Measurements from ENCODE around the gene CFAP61.

CFAP61 gene

DNA sequence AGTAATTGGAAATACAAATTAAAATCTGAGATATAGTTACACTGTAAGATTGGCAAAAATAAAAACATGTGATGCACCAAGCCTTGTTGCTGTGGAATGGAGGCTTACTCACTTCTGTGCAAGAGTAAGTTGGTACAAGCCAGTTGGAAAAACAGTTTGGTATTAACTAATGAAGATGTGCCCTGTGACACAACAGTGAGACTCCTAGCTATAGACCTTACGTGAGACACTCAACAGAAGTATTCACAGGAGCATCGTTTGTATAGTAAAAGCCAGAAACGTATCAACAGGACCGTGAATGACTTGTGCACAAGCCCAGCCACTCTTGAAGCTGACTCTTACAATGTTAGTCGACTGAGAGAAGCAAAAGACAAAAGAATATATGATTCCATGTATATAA is 20.5 kb upstream of the CFAP61 start:
- no peak for DNase-seq (ENCODE audit: low read depth in 2 of 2)

DNA sequence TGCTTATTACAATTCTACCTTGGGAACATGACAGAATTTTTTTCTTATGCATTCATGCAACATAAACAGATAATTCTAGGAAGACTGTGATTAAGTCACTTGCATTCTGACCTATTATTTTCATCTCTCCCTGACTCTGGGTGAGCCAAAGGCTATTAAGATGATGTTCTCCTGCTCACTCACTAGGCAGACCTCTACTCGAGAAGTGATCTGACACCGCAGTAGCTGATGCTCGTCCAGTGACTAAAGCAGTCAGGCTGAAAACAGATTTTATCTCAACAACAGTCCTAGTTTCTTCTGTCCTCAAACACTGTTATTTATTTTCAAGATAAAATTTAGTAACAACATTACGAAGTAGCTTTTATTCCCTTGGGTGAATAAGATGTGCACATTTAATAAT is 17.8 kb upstream of the CFAP61 start:
- no peak for DNase-seq (ENCODE audit: low read depth in 2 of 2)

DNA sequence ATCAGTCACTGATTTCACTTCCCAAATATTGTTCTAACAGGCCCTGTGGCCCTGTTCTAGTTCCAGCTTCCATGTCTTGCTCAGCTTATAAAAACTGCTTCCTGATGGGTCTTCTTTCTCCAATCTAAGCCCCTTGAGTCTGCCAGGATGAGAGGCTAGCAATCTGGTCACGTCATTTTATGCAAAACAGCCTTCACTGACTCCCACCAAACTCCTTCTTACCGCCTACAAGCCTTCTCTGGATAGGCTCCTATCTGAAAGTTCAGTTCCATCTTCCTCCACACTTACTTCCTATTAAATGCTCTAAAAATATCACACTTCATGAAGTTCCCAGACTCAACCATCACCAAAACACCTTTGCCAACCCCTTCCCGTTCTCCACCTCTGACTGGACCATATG is 15.6 kb upstream of the CFAP61 start:
- DNase-seq (ENCODE audit: low read depth in 2 of 2): no peak

DNA sequence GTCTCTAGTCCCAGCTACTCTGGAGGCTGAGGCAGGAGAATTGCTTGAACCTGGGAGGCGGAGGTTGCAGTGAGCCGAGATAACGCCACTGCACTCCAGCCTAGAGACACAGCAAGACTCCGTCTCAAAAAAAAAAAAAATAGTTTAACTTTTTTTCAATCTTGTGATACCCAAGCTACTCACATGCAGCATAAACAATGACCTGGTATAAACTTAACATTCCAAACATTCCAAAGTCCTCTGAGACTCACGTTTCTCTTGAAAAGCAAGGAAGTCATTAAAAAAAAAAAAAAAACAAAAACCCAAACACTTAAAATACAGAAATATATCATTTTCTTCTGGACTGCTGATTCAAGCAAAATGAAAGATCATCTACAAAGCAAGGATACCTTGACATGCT is 14.4 kb upstream of the CFAP61 start:
- DNase-seq (ENCODE audit: low read depth in 2 of 2): no peak

DNA sequence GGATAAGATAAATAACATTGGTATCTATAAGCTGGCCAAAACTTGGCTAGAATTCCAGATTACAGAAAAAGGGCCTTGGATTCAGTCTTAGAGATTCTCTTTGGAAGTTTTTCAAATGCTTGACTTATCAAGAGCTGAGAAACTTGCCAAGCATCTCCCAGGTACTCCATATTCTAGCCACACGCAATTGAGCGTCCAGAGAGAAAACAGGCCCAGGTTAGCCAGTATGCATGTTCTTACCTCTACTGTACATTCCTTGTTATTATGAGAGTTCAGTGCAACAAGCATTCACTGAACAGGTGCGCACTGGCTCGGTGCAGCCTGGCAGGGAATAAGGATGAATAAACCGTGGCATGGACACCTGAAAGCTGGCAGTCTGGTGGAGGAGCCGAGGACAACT is 13.7 kb upstream of the CFAP61 start:
- DNase-seq (ENCODE audit: low read depth in 2 of 2): no peak

DNA sequence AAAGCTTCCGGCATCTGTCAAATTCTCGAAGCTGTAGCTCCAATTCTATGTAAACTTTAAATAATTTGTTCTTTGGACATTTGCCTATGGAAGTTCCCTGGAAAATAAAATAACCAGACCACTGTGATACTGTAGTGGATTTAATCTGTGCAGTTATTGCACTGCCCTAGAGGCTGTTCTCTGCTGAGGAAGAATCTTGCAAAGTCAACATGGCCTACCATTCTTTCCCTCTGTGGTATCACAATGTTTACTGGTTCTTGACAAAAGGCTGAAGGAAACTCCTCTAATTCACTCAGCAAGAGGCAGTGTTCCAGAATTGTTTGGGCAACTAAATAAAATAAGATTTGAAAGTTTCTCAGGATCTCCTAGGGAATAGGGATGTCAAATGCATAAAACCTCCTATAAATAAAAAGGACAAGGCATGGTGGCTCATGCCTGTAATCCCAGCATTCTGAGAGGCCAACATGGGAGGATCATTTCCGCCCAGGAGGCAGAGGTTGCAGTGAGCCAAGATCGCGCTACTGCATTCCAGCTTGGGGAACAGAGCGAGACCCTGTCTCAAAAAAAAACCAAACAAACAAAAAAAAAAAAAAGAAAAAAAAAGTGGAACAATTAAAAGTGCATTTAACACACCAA is 12.5 kb upstream of the CFAP61 start:
- DNase-seq (ENCODE audit: low read depth in 2 of 2): no peak

DNA sequence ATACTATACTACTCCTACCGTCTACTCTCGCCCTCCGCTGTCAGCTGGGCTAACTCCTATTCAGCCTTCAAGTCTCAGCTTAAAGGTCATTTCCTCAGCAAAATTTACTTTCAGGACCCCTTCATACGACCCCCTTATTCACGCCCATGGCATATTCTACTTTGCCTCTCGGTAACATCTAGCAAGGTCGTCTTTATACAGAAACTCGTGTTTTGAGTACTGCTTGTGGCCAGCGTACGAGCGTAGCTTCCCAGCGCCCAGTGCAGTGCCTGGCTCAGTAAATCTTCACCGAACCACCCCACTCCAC is 612 bp upstream of the CFAP61 start:
- no peak for DNase-seq (ENCODE audit: low read depth in 2 of 2)

DNA sequence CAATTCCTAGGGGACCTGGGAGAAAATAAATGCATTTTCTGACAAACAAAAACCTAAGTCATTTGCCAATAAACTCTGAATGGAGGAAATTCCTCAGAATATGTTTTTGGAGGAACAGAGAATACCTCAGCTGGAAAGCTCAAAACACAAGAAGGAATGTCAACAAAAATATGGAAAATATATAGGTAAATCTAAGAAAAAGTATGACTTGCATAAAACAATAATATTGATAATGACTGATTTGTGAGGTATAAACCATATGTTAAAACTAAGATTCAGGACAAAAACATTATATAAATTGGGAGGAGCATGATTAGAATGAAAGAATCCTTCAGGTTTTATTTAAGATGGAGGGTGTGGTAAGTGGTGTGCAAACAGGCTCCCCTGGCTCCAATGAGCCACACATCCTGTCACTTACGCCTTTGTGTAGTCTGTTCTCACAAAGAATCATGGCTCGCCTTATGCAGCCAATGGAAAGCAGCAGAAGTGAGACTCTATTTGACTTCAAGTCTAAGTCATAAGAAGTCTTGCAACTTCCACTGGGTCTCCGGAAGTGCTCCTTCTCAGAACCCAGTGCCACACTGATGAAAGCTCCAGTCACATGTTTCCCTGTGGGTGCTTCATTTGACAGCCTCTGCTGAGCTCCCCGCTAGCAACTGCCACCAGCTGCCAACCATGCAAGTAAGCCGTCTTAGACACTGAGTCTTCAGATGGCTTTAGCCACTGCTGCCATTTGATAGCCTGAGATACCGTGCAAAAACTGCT is 8.1 kb downstream of the CFAP61 start:
- DNase-seq (ENCODE audit: low read depth in 2 of 2): no peak

DNA sequence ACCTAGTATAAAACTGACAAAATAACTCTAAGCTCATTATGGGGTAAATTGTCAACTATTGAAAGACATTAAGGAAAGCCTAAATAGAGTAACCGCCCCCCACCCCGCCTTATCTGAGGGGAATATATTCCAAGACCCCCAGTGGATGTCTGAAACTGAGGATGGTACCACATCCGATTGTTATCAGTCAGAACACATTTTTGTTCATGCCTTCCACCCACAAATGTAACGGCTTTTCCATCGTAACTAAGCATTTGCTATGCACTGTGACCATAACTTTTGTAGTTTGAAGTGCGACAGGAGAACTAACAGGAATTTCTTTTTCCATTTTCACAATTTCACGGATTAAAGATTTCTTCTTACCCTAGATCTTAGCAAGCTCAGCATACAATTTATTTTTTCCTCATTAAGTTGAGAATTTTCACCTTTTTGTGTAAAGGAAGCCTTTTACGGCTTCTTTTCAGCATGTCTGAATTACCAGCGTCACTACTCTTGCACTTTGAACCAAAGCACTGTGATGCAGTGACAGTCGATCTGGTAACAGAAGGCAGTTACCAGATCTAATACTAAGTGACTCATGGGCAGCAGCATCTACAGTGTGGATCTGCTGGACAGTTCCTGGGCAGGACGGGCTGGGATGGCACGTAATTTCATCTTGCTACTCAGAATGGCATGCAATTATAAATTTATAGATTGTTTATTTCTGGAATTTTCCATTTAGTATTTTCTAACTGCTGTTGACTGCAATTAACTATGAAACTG is 11.8 kb downstream of the CFAP61 start:
- DNase-seq (ENCODE audit: low read depth in 2 of 2): no peak

DNA sequence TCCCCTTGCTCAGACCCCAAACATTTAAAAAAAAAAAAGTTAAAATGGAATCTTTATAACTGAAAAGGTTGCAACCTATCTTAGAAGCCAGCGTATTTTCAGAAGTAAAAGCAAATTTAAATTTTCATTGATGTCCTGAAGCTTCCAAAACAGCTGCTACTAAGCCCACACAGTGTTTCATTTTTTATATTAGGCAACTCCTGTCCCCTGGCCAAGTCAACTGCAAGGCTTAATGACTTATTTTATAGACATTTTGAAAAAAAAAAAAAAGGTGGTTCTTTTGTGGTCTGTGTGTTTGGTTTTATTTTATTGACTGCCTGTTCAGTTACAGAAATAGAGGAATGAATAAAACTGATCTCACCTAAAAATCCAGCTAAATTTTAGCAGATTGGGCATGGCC is 13.0 kb downstream of the CFAP61 start:
- no peak for DNase-seq (ENCODE audit: low read depth in 2 of 2)

DNA sequence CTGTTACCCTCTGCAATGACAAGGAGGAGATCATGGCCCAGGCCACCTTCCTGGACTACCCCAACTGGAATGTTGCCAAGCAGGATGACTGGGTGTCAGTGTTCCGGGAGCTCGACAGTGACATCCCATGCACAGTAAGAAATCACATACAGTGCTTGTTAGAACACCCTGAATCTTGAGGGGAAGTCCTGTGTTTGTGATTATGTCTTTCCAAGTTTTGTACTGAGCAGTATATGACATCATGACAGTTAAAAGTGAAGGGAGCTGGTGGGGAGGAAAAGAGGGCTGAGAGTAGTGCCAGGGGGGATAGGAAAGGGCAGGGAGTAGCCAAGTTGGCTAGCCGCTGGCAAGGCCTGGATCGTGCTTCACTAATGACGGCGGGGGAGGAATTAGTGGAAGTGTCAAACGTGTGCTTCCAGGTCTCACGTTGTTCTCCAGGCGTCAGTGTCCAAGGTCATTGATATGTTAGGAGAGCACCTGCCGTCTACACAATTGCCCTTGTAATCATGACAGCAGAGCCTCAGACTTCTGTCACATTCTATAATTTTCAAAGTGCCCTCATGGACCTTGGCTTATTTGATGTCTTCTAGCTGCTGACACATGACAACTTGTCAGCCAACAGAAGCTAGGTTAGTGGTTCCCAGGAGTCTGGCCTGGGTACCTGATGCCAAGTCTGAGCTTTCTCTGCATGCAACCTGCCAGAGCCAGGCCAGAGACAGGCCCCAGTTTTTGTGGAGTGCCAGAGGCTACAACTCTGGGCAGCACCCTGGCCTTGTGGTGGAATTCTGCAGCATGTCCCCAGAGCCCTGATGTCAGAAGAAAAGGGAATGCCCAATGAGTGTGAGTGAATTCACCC is 18.8 kb downstream of the CFAP61 start:
- DNase-seq (ENCODE audit: low read depth in 2 of 2): no peak

DNA sequence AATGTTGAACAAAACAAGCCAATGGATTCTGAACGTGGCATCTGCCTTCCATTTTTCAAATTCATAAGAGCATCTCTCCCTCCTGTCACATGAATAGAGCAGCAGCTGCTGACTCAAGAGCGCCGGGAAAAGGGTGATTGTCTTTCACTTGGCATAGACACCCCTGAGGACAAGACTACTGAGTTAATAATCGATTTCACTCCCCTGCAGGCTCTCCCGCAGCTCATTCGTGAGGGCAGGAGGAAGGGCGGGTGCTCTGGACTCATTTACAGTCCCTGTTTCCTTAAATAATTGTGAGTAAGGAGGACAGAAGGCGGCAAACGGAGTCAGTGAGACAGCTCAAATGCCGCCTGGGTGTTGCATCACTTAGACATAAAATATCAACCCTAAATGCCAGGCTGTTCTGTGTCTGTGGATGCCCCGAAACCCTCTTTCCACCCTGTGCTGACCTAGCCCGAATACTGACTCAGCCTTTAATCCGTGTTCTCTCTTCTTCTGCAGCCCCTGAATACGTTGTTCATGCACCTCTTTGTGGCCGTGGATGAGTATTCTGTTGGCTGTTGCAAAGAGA is 21.6 kb downstream of the CFAP61 start:
- DNase-seq (ENCODE audit: low read depth in 2 of 2): no peak

DNA sequence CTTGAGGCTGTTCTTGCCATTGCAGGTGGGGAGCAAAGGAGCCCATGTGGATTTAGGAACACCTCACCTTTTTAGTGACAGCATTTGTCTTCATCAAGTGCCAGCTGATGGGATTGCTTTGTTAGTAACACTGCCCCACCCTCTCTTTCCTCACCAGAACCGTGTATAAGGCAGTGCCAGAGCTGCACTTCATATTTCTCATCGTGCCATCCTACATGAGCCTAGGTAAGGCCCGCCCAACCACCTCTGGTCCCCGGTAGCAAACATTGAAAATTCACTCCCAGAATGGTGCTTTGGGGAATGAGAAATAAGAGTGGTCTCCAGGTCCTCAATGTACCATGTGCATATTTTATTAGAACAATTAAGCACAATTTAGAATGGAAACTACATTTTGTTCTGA is 22.7 kb downstream of the CFAP61 start:
- DNase-seq (ENCODE audit: low read depth in 2 of 2): no peak

DNA sequence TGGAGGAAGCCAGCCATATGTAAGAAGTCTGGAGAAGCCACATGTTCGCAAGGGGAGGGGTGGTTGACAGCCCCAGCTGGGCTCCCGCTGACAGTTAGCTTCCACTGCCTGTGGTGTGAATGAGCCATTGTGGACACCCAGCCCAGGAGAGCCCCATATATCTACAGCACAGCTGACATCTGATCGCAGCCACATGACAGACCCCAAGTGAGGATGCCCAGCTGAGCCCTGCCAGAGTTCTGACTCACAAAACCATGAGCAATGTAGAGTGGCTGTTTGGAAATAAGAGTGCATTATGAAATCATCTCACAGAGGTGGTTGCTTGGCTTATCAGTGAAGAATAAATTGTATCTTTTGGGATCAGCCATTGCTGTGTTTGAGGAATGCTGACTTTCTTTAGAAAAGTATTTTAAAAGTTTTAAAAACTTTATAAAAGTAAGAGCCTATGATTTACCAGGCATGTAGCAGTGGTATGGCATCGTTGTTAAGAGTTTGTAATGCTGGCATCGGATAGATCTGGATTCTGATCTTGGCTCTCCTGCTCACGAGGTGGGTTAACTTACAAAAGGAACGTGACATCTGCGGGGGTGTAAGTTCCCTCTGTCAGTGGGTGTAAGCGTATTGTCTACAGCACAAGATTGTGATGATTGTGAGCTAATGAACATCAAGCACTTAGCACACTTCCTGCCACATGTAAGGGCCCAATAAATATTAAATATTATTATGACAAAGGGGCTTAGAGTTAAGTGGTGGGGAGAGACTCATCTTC is 24.1 kb downstream of the CFAP61 start:
- DNase-seq (ENCODE audit: low read depth in 2 of 2): no peak

DNA sequence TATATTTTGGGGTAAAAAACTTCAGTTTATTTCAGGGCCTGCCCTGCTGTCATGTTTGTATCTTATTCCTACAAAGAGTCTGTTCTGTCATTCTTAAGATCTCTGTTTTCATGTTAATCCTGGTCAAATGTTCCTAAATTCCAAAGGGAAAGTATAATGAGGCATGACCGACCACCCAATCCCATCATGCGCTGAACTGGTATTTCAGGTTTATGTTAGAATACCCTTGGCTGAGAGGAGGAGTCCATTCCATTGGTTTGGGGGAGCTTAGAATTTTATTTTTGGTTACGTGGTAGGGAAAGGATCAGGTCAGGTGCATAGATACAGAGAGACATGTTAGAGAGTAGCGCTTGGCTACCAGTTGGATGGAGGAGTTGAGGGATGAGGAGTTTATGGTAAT is 25.7 kb downstream of the CFAP61 start:
- no peak for DNase-seq (ENCODE audit: low read depth in 2 of 2)

DNA sequence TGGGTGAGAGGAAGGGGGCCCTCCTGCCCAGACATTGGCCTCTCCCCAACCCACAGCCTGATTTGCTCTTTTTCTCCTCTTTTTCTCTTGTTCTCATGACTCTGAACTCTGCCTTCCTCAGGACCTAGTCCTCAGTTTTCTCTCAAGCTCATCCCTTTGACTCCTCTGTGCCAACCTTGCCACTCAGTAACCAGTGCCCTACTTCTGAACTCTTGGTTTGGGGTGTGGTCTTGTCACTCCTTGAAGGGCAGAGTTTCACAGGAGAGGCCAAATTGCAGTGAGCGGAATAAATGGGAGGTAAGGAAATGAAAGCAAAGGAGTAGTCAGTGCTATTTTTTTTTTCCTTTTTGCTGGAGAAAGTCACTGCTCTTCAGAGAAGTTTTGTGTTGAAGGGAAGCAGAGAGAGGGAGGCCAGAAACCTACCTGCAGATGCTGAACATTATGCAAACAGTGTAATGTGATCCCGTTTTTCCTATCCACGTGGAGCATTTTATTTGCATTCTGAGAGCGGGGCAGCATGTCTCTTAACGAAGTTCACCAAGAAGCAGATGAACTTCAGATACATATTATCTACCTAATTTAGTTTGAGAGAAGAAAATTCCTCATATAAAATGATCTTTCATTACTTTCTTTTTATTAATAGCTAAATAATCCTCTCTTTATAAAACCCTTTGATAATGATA is 26.9 kb downstream of the CFAP61 start:
- no peak for DNase-seq (ENCODE audit: low read depth in 2 of 2)

DNA sequence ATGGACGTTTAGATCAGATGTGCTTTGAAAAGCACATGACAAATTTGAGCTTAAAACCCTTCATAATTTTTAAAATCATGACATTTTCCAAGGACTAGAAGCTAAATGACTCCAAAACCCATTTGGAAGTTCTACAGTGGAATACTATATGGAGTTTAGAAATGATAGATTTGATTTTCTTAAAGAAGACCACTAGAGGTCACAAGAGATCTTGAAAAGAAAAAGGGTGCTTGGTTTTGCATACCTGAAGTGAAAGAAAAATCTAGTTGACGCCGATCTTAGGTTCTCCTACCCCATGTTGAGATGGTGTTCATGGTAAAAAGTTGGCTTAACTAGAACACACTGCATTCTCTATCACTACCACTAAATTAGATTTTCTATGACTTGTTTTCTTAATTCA is 31.5 kb downstream of the CFAP61 start:
- DNase-seq (ENCODE audit: low read depth in 2 of 2): no peak

DNA sequence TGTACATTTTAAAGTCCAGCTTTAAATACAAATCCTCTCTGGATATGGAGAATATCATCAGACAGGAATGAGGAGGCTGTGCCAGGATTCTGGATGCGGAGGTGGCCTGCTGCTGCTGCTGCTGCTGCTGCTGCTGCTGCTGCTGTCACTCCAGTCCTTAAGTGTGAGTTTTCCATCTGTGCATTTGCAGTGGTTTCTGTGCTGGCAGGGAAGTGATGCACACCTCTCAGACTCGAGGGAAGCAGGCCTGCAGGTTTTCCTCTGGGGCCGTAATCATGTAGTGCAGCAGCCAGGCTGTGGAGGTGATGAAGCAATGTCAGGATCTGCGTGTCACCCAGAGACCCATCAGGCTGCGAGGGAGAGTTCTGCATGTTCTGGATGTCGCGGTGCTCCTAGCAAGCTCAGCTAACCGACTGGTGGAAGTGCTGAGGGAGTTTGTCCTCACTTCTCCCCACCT is 32.0 kb downstream of the CFAP61 start:
- no peak for DNase-seq (ENCODE audit: low read depth in 2 of 2)

DNA sequence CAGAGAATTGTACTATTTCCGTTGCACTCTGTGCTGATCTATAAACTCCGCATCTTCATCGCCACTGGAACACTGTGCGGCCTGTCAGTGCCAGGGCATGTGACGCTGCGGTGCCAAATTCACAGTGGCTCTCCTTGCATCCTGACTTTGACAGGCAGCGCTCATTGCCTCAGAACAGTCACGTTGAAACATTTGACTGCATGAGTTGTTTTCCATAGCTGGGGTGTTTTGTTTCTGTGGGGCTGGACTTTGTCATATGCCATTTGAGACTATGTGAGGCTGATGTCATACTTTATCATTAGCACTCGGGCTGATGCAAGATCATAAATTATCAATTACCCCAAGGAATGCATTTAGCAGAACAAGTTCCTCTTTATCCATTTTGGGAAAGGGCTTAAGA is 32.7 kb downstream of the CFAP61 start:
- no peak for DNase-seq (ENCODE audit: low read depth in 2 of 2)

DNA sequence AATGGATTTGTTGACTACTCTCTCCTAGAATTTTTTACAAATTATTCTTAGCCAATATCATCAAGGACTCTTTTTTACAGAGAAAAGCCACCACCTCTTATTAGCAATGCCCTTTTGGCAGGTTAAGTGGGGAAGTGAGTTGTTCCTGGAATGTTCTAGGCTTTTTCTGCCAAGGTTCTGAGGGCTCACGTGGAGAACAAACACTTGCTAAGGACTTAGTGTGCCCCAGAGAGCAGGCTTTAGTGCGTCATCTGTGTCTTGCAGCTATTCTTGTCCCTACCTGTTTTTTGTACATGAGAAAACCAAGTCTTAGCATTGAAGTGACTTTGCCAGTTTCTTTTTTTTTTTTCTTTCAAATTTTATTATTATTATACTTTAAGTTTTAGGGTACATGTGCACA is 33.5 kb downstream of the CFAP61 start:
- DNase-seq (ENCODE audit: low read depth in 2 of 2): no peak

DNA sequence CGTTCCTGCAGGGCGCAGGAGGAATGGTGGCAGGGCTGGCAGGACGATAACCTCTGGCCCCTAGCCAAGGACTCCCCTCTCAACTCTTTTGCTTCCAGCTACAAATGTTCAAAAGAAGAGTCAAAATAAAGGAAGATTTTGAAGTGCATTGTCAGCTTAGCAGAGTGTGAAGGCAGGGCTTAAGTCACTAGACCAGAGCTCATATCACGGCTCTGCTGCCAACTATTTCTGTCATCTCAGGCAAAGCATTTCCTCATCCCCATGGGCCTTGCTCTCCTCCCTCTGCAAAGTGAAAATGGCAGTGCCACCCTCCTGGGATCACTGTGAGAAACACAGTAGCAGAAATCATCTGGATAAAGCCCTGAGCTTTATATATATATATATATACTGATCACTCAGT is 36.7 kb downstream of the CFAP61 start:
- no peak for DNase-seq (ENCODE audit: low read depth in 2 of 2)
